HG02870 (cell line): Measurements from ENCODE around the gene ANXA11.
"Not testable (repeated sequence)": the region's sequence is repeated elsewhere in the genome, so short reads cannot be mapped to it uniquely, and the experiment has no call there.

Experiments
- ATAC-seq: cut with Tn5 transposase; IDR thresholded peaks from one replicate; pipeline ENCODE4 v1.9.1; 2021; ENCODE audit warnings: mild to moderate bottlenecking, moderate library complexity; ENCODE audit not compliant: unreplicated experiment

The ANXA11 gene

GRCh38 chr10:80149123-80149522 is 56.2 kb downstream of the ANXA11 start:
- ATAC-seq: no peak

- ATAC-seq: no peak
Measured at GRCh38 chr10:80148166-80148805, 57.1 kb downstream of the ANXA11 start.

- no peak for ATAC-seq
Measured at GRCh38 chr10:80146918-80147317, 58.4 kb downstream of the ANXA11 start.

GRCh38 chr10:80145406-80146308 is 59.7 kb downstream of the ANXA11 start:
- not testable (repeated sequence) for ATAC-seq

- ATAC-seq: peak; percentile 18
Measured at GRCh38 chr10:80144696-80145131, 60.6 kb downstream of the ANXA11 start.

- ATAC-seq: peak; percentile 39
Measured at GRCh38 chr10:80144067-80144695, 61.2 kb downstream of the ANXA11 start.

- ATAC-seq: no peak
Measured at GRCh38 chr10:80141696-80142460, 63.5 kb downstream of the ANXA11 start.

- no peak for ATAC-seq
Measured at GRCh38 chr10:80140251-80140650, 65.1 kb downstream of the ANXA11 start.

- ATAC-seq: no peak
Measured at GRCh38 chr10:80139265-80139664, 66.1 kb downstream of the ANXA11 start.

GRCh38 chr10:80137920-80138319 is 67.4 kb downstream of the ANXA11 start:
- no peak for ATAC-seq

GRCh38 chr10:80137031-80137862 is 68.1 kb downstream of the ANXA11 start:
- ATAC-seq: no peak

GRCh38 chr10:80136134-80136571 is 69.2 kb downstream of the ANXA11 start:
- ATAC-seq: no peak

- not testable (repeated sequence) for ATAC-seq
Measured at GRCh38 chr10:80133687-80134086, 71.7 kb downstream of the ANXA11 start.

- ATAC-seq: no peak
Measured at GRCh38 chr10:80133206-80133605, 72.1 kb downstream of the ANXA11 start.

- no peak for ATAC-seq
Measured at GRCh38 chr10:80132299-80133139, 72.8 kb downstream of the ANXA11 start, which contains the start of gene PLAC9. Gene PLAC9 (plus strand): TSS chr10:80132730. CDS start chr10:80132763, 33 bp downstream.

GRCh38 chr10:80131499-80131901 is 73.8 kb downstream of the ANXA11 start:
- no peak for ATAC-seq

GRCh38 chr10:80126876-80127275 is 78.5 kb downstream of the ANXA11 start:
- ATAC-seq: no peak

- ATAC-seq: no peak
Measured at GRCh38 chr10:80122746-80123145, 82.6 kb downstream of the ANXA11 start.
